T-helper 2 cell treated with Interferon-gamma antibody and Interleukin-4, amounts not matched to agents 5 μg/mL and 100 μg/mL, for 36 hours (primary cell): ENCODE data around the gene PIEZO1.
A peak's percentile ranks its signal among the peaks of the same experiment; 100 is the strongest.
"Not testable (repeated sequence)": the region's sequence is repeated elsewhere in the genome, so short reads cannot be mapped to it uniquely, and the experiment has no call there.

ENCODE experiments used
- DNase-seq: peaks from one replicate; pipeline ENCODE4 v3.0.0; 2021; ENCODE audit warnings: low spot score
- H3K27ac Mint-ChIP-seq: one replicate; pipeline ENCODE4 v1.8.0; 2021; ENCODE audit warnings: mild to moderate bottlenecking, mixed read lengths
- H3K27me3 Mint-ChIP-seq: one replicate; pipeline ENCODE4 v1.8.0; 2021; ENCODE audit warnings: low read depth, mixed read lengths
- H3K36me3 Mint-ChIP-seq: one replicate; pipeline ENCODE4 v1.8.0; 2021; ENCODE audit warnings: low read depth, mixed read lengths
- H3K4me1 Mint-ChIP-seq: one replicate; pipeline ENCODE4 v1.8.0; 2021; ENCODE audit warnings: low read depth, mixed read lengths
- H3K4me3 Mint-ChIP-seq: one replicate; pipeline ENCODE4 v1.8.0; 2022; ENCODE audit warnings: mild to moderate bottlenecking, moderate library complexity, mixed read lengths
- H3K9me3 Mint-ChIP-seq: one replicate; pipeline ENCODE4 v1.8.0; 2021; ENCODE audit warnings: mixed read lengths

Gene PIEZO1

DNA sequence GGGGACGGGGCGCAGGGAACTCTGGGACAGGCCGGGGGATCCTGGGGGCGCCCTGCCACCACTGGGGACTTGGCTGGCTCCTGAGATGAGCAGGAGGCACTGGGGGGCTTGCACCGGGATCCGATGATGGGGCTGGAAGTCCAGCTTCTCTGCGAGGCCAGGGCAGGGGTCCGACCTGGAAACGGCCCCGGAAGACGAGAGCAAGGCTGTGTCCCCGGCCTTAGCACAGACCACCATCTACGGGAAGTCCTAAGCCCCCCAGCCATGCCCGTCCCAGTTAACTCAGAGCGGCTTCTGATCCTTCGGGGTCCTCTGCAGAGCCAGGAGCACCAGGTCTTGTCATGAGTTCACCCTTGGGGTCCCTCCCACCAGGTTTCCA, 19.1 kb upstream of the PIEZO1 start:
- Mint-ChIP-seq H3K4me1 (peaks cover 18% of the 10 kb centered on the region), H3K36me3 (peaks cover 23% of the 10 kb centered on the region), H3K27ac (peak overlapping the region; percentile 45), H3K27me3 (no peaks in the 10 kb centered on the region), H3K4me3 (peak overlapping the region; percentile 79), H3K9me3 (no peaks in the 10 kb centered on the region)
- DNase-seq = no peak

GRCh38 chr16:88803264-88803987, 18.4 kb upstream of the PIEZO1 start, which contains the start of gene CDT1:
CDT1 (plus strand) TSS chr16:88803789; CDS start chr16:88803832, 43 bp downstream.
- Mint-ChIP-seq H3K27ac (peak within 1 kb of the TSS; percentile 90), H3K9me3 (no peaks in the 10 kb centered on the region), H3K4me1 (peaks cover 22% of the 10 kb centered on the region), H3K27me3 (no peaks in the 10 kb centered on the region), H3K4me3 (peak within 1 kb of the TSS; percentile 84), H3K36me3 (peaks cover 23% of the 10 kb centered on the region)
- DNase-seq = peak; percentile 87

GRCh38 chr16:88800277-88800592, 15.2 kb upstream of the PIEZO1 start:
- Mint-ChIP-seq H3K4me3 (peak overlapping the region; percentile 70), H3K27me3 (no peaks in the 10 kb centered on the region), H3K36me3 (peaks cover 11% of the 10 kb centered on the region), H3K27ac (peak overlapping the region; percentile 81), H3K9me3 (no peaks in the 10 kb centered on the region), H3K4me1 (peaks cover 22% of the 10 kb centered on the region)
- DNase-seq = no peak

DNA sequence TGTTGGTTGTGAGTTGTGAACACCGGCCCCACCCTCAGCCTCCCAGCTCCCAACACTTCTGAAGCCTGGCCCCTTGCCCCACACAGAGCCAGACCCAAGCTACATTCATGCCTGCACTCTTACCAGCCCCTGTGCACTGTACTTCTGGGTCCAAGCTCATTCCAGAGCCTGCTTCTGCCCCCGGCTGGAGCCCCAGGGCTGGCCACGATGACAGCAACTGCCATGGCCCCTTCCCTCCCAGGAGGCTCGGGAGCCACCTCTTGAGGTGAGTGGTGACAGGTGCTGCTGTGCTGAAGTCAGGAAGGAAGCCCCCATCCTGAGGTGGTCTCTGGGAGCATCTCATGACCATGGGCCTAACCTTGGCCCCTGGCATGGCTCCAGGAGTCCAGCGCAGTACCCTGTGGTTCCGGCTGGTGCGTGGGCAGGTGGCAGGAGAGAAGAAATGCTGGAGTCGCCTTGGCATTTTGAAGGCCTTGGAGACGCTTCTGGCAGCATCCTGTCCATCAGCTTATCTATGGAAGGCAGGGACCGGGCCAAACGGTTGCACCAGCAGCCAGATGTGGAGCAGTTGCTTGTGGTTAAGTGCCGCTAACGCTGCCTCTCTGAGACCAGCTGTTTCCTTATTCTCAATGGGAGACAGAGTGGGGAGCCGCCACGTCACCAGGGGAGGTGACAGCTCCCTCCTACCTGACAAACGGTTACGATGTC, 14.7 kb upstream of the PIEZO1 start:
- DNase-seq = no peak
- Mint-ChIP-seq H3K9me3 (no peaks in the 10 kb centered on the region), H3K27me3 (no peaks in the 10 kb centered on the region), H3K4me3 (peak overlapping the region; percentile 70), H3K4me1 (peaks cover 26% of the 10 kb centered on the region), H3K27ac (peak overlapping the region; percentile 81), H3K36me3 (peaks cover 11% of the 10 kb centered on the region)

DNA sequence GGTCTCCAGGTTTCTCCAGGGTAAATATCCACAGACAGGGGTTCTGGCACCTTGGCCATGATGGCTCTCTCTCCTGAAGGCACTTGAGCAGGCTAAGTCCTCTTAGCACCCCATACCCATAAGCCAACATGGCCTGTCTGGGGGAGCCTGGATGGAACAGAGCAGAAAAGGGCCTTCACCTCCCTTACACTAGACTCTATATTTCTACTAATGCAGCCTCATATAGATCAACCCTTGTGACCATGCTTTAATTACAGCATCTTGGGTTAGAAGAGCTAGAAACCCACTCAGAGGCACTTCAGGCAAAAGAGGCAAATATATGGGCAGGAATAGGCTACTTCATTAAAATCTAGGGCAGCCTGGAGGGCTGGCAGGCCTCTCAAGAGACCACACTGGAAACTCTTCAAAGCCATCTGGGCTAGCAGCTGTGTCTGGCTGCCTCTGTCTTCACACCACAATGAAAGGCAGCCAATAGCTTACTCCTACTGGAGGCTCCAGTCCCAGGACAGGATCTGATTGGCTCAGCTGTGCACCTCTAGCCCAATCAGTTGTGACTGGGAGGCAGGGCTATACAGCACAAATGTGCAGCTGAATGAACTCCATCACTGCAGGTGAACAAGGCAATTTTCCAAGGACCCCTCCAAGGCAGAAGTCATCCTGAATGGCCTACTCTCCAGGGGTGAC, 13.9 kb upstream of the PIEZO1 start:
- Mint-ChIP-seq H3K4me3 (no peak overlapping the region), H3K4me1 (peaks cover 29% of the 10 kb centered on the region), H3K9me3 (no peaks in the 10 kb centered on the region), H3K27ac (peak overlapping the region; percentile 49), H3K36me3 (peaks cover 8% of the 10 kb centered on the region), H3K27me3 (no peaks in the 10 kb centered on the region)
- no peak for DNase-seq

DNA sequence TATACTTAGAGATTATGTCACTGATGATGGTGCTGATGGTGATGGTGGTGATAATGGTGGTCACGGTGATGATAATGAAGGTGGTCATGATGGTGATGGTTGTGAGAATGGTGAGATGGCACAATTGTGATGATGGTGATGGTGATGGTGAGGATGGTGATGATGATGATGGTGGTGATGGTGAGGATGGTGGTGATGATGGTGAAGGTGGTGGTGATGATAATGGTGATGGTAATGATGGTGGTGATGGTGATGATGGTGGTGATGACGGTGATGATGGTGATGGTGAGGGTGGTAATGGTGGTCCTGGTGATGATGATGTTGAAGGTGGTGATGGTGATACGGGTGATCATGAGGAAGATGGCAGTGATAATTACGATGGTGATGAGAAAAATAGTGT, 13.1 kb upstream of the PIEZO1 start:
- H3K27ac Mint-ChIP-seq = no peak overlapping the region
- H3K27me3 Mint-ChIP-seq = no peaks in the 10 kb centered on the region
- DNase-seq = no peak
- H3K4me1 Mint-ChIP-seq = peaks cover 34% of the 10 kb centered on the region
- peaks cover 8% of the 10 kb centered on the region for H3K36me3 Mint-ChIP-seq
- no peak overlapping the region for H3K4me3 Mint-ChIP-seq
- no peaks in the 10 kb centered on the region for H3K9me3 Mint-ChIP-seq

- peaks cover 45% of the 10 kb centered on the region for H3K4me1 Mint-ChIP-seq
- DNase-seq = no peak
- peaks cover 8% of the 10 kb centered on the region for H3K36me3 Mint-ChIP-seq
- no peak overlapping the region for H3K27ac Mint-ChIP-seq
- no peak overlapping the region for H3K4me3 Mint-ChIP-seq
- no peaks in the 10 kb centered on the region for H3K9me3 Mint-ChIP-seq
- H3K27me3 Mint-ChIP-seq = no peaks in the 10 kb centered on the region
These were observed 11.3 kb upstream of the PIEZO1 start for GRCh38 chr16:88796278-88796677.

GRCh38 chr16:88793251-88793954, 8.4 kb upstream of the PIEZO1 start:
- Mint-ChIP-seq H3K36me3 (no peaks in the 10 kb centered on the region), H3K9me3 (no peaks in the 10 kb centered on the region), H3K27me3 (no peaks in the 10 kb centered on the region), H3K4me3 (peak overlapping the region; percentile 54), H3K27ac (peak overlapping the region; percentile 67), H3K4me1 (peaks cover 42% of the 10 kb centered on the region)
- no peak for DNase-seq

DNA sequence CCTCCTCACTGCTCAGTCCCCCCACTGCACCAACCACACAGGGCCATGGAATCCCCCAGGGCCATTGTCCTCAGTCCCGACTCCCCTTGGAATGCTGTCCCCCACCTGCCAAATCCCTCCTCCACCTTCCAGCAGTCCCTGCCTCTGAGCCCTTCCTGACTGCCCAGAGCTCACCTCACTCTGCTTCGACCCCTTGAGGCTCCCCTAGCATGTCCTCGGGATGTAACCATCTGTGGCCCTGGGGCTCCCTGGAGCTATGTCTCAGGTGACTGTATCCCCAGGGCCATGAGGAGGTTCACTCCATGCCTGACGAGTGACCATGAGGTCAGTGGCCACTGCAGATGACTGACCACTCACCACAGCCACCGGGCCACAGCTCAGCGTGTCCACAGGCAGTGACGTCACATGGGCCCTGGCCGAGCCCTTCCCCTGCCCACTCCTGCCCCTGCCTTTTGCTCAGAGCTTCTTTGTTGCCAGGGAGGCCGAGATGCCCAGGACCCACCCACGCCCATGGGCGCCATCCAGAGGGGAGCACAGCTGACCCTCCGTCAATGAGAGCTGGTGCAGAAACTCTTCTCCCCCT, 7.7 kb upstream of the PIEZO1 start:
- H3K9me3 Mint-ChIP-seq = no peaks in the 10 kb centered on the region
- peak overlapping the region; percentile 64 for H3K27ac Mint-ChIP-seq
- no peaks in the 10 kb centered on the region for H3K27me3 Mint-ChIP-seq
- H3K4me3 Mint-ChIP-seq = peak overlapping the region; percentile 4
- H3K36me3 Mint-ChIP-seq = no peaks in the 10 kb centered on the region
- DNase-seq = no peak
- H3K4me1 Mint-ChIP-seq = peaks cover 42% of the 10 kb centered on the region

DNA sequence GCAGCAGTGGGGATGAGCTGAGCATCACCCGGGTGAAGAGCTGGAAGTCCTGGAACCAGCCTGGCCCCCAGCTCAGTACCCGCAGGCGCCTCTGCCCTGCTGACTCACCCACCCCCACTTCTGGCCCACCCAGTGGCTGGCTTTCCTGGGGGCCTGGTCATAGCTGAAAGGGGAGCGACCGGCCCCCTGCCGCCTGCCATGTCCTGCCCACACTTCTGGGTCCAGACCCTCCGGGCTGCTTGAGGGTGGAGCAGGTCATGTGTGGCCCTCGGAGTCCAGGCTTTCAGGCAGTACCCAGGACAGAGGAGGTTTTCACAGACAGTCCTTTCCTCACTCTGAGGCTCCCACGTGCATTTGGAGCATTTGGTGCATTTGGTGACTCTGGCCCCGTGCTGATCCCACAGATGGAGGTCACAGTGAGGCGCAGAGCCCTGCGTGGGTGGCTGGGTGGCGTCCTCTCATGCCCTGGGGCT, 7.1 kb upstream of the PIEZO1 start:
- Mint-ChIP-seq H3K9me3 (no peaks in the 10 kb centered on the region), H3K36me3 (no peaks in the 10 kb centered on the region), H3K4me1 (peaks cover 42% of the 10 kb centered on the region), H3K27me3 (no peaks in the 10 kb centered on the region), H3K27ac (peak overlapping the region; percentile 36), H3K4me3 (no peak overlapping the region)
- DNase-seq = no peak

GRCh38 chr16:88790312-88791211, 5.5 kb upstream of the PIEZO1 start:
- no peaks in the 10 kb centered on the region for H3K9me3 Mint-ChIP-seq
- DNase-seq = peak; percentile 53
- H3K27me3 Mint-ChIP-seq = no peaks in the 10 kb centered on the region
- H3K36me3 Mint-ChIP-seq = no peaks in the 10 kb centered on the region
- H3K4me3 Mint-ChIP-seq = peak overlapping the region; percentile 76
- peak overlapping the region; percentile 88 for H3K27ac Mint-ChIP-seq
- peaks cover 42% of the 10 kb centered on the region for H3K4me1 Mint-ChIP-seq

GRCh38 chr16:88789594-88789993, 4.6 kb upstream of the PIEZO1 start:
- Mint-ChIP-seq H3K27me3 (no peaks in the 10 kb centered on the region), H3K4me1 (peaks cover 37% of the 10 kb centered on the region), H3K36me3 (no peaks in the 10 kb centered on the region), H3K27ac (peak overlapping the region; percentile 32), H3K4me3 (peak overlapping the region; percentile 76), H3K9me3 (no peaks in the 10 kb centered on the region)
- no peak for DNase-seq

DNA sequence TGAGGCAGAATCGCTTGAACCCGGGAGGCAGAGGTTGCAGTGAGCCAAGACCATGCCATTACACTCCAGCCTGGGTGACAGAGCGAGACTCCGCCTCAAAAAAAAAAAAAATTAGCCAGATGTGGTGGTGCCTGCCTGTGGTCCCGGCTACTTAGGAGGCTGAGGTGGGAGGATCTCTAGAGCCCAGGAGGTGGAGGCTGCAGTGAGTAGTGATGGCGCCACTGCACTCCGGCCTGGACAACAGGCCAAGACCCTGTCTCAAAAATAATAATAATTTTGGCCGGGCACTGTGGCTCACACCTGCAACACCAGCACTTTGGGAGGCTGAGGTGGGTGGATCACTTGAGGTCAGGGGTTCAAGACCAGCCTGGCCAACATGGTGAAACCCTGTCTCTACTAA, 3.7 kb upstream of the PIEZO1 start:
- not testable (repeated sequence) for H3K36me3 Mint-ChIP-seq, H3K4me3 Mint-ChIP-seq, H3K27ac Mint-ChIP-seq, DNase-seq, H3K9me3 Mint-ChIP-seq, H3K27me3 Mint-ChIP-seq
- peaks cover 34% of the 10 kb centered on the region for H3K4me1 Mint-ChIP-seq
